HepG2 (cell line): ENCODE results near the gene POLR3E. TPM values are rescaled to one million over a fixed set of nuclear protein-coding genes. Genes with fewer than 3 reads are reported as not detected.
A peak's percentile ranks its signal among the peaks of the same experiment; 100 is the strongest.

ENCODE experiments used
- ARNT ChIP-seq: fragments of 450-650 bp; IDR thresholded peaks from 2 replicates; pipeline ENCODE4 v1.6.1; 2017
- CC2D1A ChIP-seq: sonication (generic); formaldehyde crosslinking; IDR thresholded peaks from 2 replicates; pipeline ENCODE4 v1.8.1; 2023; ENCODE audit warnings: mild to moderate bottlenecking, missing genetic modification reagents
- ELF3 ChIP-seq: IDR thresholded peaks from 2 replicates; pipeline ENCODE4 v1.6.1; 2016; ENCODE audit warnings: missing genetic modification reagents, missing compliant biosample characterization
- LCORL ChIP-seq, 2 experiments: fragments of 450-650 bp in 1 of 2; sonication (generic) in 1 of 2; formaldehyde crosslinking in 1 of 2; IDR thresholded peaks; 2 replicates each; pipeline versions ENCODE4 v1.5.0 to v1.6.1; 2017 to 2020; ENCODE audit warnings: antibody characterized with exemption in 1 of 2, missing genetic modification reagents in 1 of 2
- PHF20 ChIP-seq: sonication (generic); formaldehyde crosslinking; IDR thresholded peaks from 2 replicates; pipeline ENCODE4 v1.5.0; 2020; ENCODE audit warnings: mild to moderate bottlenecking, missing genetic modification reagents
- RCOR2 ChIP-seq: IDR thresholded peaks from 2 replicates; pipeline ENCODE4 v1.6.1; 2016; ENCODE audit warnings: missing biosample characterization, missing genetic modification reagents
- RNF2 ChIP-seq: fragments of 450-650 bp; conservative IDR thresholded peaks from 2 replicates; pipeline ENCODE4 v1.6.1; 2016; ENCODE audit warnings: low read depth
- RXRA ChIP-seq: sonication (generic); formaldehyde crosslinking; IDR thresholded peaks from 2 replicates; pipeline ENCODE4 v1.5.1; 2020; ENCODE audit warnings: missing genetic modification reagents
- ZNF382 ChIP-seq: sonication (generic); formaldehyde crosslinking; IDR thresholded peaks from 2 replicates; pipeline ENCODE4 v1.5.0; 2020; ENCODE audit warnings: missing genetic modification reagents, mild to moderate bottlenecking, borderline replicate concordance
- ZNF660 ChIP-seq: sonication (generic); formaldehyde crosslinking; IDR thresholded peaks from 2 replicates; pipeline ENCODE4 v1.5.1; 2020; ENCODE audit warnings: mild to moderate bottlenecking, low read depth, missing genetic modification reagents, borderline replicate concordance
- ZNF713 ChIP-seq: sonication (generic); formaldehyde crosslinking; IDR thresholded peaks from 2 replicates; pipeline ENCODE4 v1.4.0; 2020; ENCODE audit warnings: mild to moderate bottlenecking, missing genetic modification reagents
- polyA plus RNA-seq, 8 experiments: library from polyadenylated mRNA; depleted of rRNA in 3 of 8; stranded (reverse) in 7 of 8; unstranded in 1 of 8; fragments of >200 nt; fragmentation: Illumina TruSeq in 4 of 8; extraction: Trizol in 4 of 8; gene quantifications; 2 replicates each; pipeline versions ENCODE4 v1.2.1 to v1.2.3, GENCODE V29; 2011 to 2016; ENCODE audit warnings: low read depth in 4 of 8, missing spikeins in 1 of 8, mixed read lengths in 1 of 8; ENCODE audit not compliant: insufficient read depth in 1 of 8
- total RNA-seq, 5 experiments: library from RNA; depleted of rRNA; stranded (reverse); fragments of >200 nt; fragmentation: Illumina TruSeq; extraction: Trizol; gene quantifications; 2 replicates each; pipeline ENCODE4 v1.2.3, GENCODE V29; 2016; ENCODE audit warnings: low read depth in 1 of 5
- TF ChIP-seq, protein P1 (sequence below): sonication (generic); formaldehyde crosslinking; IDR thresholded peaks from 2 replicates; pipeline ENCODE4 v1.5.1; 2020; ENCODE audit warnings: mild to moderate bottlenecking, missing genetic modification reagents, borderline replicate concordance
- TF ChIP-seq, protein P2 (sequence below): IDR thresholded peaks from 2 replicates; pipeline ENCODE4 v1.6.1; 2016; ENCODE audit warnings: low read depth, borderline replicate concordance
- TF ChIP-seq, protein P3 (sequence below): sonication (generic); formaldehyde crosslinking; IDR thresholded peaks from 2 replicates; pipeline ENCODE4 v1.4.0; 2020; ENCODE audit warnings: missing genetic modification reagents
- TF ChIP-seq, protein P4 (sequence below): sonication (generic); formaldehyde crosslinking; IDR thresholded peaks from 2 replicates; pipeline ENCODE4 v1.4.0; 2020; ENCODE audit warnings: missing genetic modification reagents
- TF ChIP-seq, protein P5 (sequence below): IDR thresholded peaks from 2 replicates; pipeline ENCODE4 v1.6.1; 2016; ENCODE audit warnings: mild to moderate bottlenecking

Gene POLR3E
- total and polyA plus RNA-seq, 2 of the 13 experiments (the other 11 are each of a cell fraction or from before 2014, with no cell fraction given) = 135 to 262 TPM

DNA sequence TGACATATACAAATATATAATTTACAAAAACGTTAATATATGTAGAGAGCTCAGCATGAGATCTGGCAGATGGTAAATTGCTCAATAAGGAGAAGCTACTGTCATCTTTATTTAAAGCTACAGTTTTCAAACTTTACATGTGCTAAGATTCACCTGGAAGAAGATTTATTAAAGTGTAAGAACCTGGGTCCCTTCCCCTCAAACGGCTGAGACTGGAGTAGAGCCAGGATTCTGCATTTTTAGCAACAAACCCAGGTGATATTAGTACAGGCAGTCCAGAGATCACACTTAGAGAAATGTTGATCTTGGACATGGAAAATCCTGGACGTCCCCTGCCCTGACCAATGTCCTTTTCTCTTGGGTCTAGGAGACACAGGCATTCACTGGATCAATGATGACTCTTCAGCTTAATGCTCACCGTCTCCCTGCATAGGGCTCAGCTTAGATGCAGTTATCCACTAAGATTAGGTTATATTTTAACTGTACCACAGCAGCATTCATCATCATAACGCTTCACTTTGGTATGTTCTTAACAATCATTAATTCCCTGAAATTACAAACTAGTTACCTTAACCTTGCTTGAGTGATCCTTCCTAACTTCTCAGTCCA is 56.8 kb downstream of the POLR3E start (continued):
- TF ChIP-seq, protein P1, sequence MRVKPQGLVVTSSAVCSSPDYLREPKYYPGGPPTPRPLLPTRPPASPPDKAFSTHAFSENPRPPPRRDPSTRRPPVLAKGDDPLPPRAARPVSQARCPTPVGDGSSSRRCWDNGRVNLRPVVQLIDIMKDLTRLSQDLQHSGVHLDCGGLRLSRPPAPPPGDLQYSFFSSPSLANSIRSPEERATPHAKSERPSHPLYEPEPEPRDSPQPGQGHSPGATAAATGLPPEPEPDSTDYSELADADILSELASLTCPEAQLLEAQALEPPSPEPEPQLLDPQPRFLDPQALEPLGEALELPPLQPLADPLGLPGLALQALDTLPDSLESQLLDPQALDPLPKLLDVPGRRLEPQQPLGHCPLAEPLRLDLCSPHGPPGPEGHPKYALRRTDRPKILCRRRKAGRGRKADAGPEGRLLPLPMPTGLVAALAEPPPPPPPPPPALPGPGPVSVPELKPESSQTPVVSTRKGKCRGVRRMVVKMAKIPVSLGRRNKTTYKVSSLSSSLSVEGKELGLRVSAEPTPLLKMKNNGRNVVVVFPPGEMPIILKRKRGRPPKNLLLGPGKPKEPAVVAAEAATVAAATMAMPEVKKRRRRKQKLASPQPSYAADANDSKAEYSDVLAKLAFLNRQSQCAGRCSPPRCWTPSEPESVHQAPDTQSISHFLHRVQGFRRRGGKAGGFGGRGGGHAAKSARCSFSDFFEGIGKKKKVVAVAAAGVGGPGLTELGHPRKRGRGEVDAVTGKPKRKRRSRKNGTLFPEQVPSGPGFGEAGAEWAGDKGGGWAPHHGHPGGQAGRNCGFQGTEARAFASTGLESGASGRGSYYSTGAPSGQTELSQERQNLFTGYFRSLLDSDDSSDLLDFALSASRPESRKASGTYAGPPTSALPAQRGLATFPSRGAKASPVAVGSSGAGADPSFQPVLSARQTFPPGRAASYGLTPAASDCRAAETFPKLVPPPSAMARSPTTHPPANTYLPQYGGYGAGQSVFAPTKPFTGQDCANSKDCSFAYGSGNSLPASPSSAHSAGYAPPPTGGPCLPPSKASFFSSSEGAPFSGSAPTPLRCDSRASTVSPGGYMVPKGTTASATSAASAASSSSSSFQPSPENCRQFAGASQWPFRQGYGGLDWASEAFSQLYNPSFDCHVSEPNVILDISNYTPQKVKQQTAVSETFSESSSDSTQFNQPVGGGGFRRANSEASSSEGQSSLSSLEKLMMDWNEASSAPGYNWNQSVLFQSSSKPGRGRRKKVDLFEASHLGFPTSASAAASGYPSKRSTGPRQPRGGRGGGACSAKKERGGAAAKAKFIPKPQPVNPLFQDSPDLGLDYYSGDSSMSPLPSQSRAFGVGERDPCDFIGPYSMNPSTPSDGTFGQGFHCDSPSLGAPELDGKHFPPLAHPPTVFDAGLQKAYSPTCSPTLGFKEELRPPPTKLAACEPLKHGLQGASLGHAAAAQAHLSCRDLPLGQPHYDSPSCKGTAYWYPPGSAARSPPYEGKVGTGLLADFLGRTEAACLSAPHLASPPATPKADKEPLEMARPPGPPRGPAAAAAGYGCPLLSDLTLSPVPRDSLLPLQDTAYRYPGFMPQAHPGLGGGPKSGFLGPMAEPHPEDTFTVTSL (CRISPR knock-in tag) = peak; percentile 52
- TF ChIP-seq RXRA (CRISPR knock-in tag) = no peak
- no peak for TF ChIP-seq ZNF660
- TF ChIP-seq ZNF713 = no peak
- TF ChIP-seq, protein P2, sequence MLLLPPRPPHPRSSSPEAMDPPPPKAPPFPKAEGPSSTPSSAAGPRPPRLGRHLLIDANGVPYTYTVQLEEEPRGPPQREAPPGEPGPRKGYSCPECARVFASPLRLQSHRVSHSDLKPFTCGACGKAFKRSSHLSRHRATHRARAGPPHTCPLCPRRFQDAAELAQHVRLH = no peak
- TF ChIP-seq, protein P3, sequence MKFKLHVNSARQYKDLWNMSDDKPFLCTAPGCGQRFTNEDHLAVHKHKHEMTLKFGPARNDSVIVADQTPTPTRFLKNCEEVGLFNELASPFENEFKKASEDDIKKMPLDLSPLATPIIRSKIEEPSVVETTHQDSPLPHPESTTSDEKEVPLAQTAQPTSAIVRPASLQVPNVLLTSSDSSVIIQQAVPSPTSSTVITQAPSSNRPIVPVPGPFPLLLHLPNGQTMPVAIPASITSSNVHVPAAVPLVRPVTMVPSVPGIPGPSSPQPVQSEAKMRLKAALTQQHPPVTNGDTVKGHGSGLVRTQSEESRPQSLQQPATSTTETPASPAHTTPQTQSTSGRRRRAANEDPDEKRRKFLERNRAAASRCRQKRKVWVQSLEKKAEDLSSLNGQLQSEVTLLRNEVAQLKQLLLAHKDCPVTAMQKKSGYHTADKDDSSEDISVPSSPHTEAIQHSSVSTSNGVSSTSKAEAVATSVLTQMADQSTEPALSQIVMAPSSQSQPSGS (CRISPR knock-in tag) = no peak; the same call in 1 of the 2 replicates
- TF ChIP-seq, protein P4, sequence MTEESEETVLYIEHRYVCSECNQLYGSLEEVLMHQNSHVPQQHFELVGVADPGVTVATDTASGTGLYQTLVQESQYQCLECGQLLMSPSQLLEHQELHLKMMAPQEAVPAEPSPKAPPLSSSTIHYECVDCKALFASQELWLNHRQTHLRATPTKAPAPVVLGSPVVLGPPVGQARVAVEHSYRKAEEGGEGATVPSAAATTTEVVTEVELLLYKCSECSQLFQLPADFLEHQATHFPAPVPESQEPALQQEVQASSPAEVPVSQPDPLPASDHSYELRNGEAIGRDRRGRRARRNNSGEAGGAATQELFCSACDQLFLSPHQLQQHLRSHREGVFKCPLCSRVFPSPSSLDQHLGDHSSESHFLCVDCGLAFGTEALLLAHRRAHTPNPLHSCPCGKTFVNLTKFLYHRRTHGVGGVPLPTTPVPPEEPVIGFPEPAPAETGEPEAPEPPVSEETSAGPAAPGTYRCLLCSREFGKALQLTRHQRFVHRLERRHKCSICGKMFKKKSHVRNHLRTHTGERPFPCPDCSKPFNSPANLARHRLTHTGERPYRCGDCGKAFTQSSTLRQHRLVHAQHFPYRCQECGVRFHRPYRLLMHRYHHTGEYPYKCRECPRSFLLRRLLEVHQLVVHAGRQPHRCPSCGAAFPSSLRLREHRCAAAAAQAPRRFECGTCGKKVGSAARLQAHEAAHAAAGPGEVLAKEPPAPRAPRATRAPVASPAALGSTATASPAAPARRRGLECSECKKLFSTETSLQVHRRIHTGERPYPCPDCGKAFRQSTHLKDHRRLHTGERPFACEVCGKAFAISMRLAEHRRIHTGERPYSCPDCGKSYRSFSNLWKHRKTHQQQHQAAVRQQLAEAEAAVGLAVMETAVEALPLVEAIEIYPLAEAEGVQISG (CRISPR knock-in tag) = no peak
- TF ChIP-seq ZNF382 = no peak
- peak; percentile 18; the same call in 1 of the 2 replicates for TF ChIP-seq RCOR2 (CRISPR knock-in tag)
- no peak for TF ChIP-seq RNF2
- no peak; the same call in 1 of the 2 replicates for TF ChIP-seq ELF3 (CRISPR knock-in tag)
- no peak for TF ChIP-seq LCORL (IDR thresholded peaks at IDR 0.05)
- TF ChIP-seq LCORL (CRISPR knock-in tag; IDR thresholded peaks at IDR 0.05) = peak; percentile 30; the same call in 1 of the 2 replicates
- no peak for TF ChIP-seq ARNT
- TF ChIP-seq PHF20 (CRISPR knock-in tag) = no peak
- no peak for TF ChIP-seq CC2D1A (CRISPR knock-in tag)
- TF ChIP-seq, protein P5, sequence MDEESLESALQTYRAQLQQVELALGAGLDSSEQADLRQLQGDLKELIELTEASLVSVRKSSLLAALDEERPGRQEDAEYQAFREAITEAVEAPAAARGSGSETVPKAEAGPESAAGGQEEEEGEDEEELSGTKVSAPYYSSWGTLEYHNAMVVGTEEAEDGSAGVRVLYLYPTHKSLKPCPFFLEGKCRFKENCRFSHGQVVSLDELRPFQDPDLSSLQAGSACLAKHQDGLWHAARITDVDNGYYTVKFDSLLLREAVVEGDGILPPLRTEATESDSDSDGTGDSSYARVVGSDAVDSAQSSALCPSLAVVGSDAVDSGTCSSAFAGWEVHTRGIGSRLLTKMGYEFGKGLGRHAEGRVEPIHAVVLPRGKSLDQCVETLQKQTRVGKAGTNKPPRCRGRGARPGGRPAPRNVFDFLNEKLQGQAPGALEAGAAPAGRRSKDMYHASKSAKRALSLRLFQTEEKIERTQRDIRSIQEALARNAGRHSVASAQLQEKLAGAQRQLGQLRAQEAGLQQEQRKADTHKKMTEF (CRISPR knock-in tag) = no peak; the same call in none of the 2 replicates
